Astrocyte of the spinal cord (primary cell): ENCODE measurements around the gene PARP6.

ENCODE experiments used
- DNase-seq: peaks from one replicate; pipeline ENCODE4 v3.0.0; 2011; ENCODE audit warnings: low read depth, low spot score
- H3K4me3 ChIP-seq: 2 replicates; pipeline ENCODE4 v1.5.1; 2011; ENCODE audit warnings: low read depth, mild to moderate bottlenecking, low read length, moderate library complexity
- CTCF ChIP-seq: IDR thresholded peaks from 2 replicates; pipeline ENCODE4 v1.5.1; 2012; ENCODE audit warnings: low read depth, mild to moderate bottlenecking, low read length, inconsistent platforms
- in situ Hi-C: cut with HindIII; loops from 2 replicates; pipeline ENCODE4 v1.10.0; 2017; ENCODE audit warnings: low sequenced_read_pairs

The PARP6 gene

GRCh38 chr15:72313881-72314280 is 41.5 kb upstream of the PARP6 start:
- TF ChIP-seq CTCF, result no peak
- H3K4me3 ChIP-seq, result no peak overlapping the region
- DNase-seq, result no peak
- in situ Hi-C loops, result no loop called here

- TF ChIP-seq CTCF, result no peak
- no peak overlapping the region for H3K4me3 ChIP-seq
- no peak for DNase-seq
- in situ Hi-C loops, result no loop called here
Observed at GRCh38 chr15:72313448-72313840, 41.1 kb upstream of the PARP6 start.

GRCh38 chr15:72312605-72313447 is 40.5 kb upstream of the PARP6 start:
- peak; percentile 50 for DNase-seq
- peak; percentile 83 for TF ChIP-seq CTCF
- in situ Hi-C loops, result no loop called here
- no peak overlapping the region for H3K4me3 ChIP-seq

GRCh38 chr15:72307026-72307425 is 34.7 kb upstream of the PARP6 start:
- H3K4me3 ChIP-seq, result no peak overlapping the region
- DNase-seq, result no peak
- in situ Hi-C loops, result no loop called here
- no peak for TF ChIP-seq CTCF

GRCh38 chr15:72306211-72306785 is 33.9 kb upstream of the PARP6 start:
- H3K4me3 ChIP-seq, result no peak overlapping the region
- in situ Hi-C loops, result no loop called here
- TF ChIP-seq CTCF, result no peak
- peak; percentile 7 for DNase-seq

- no peak for DNase-seq
- in situ Hi-C loops, result no loop called here
- no peak for TF ChIP-seq CTCF
- H3K4me3 ChIP-seq, result no peak overlapping the region
Observed at GRCh38 chr15:72304596-72304995, 32.2 kb upstream of the PARP6 start.
